PFSK-1 (cell line): ENCODE results near the gene PHF20.

Experiments
- FOXP2 ChIP-seq: optimal IDR thresholded peaks from 2 replicates; pipeline ENCODE3; 2011; ENCODE audit warnings: borderline replicate concordance, control low read depth, inconsistent platforms; ENCODE audit not compliant: insufficient read depth; ENCODE audit errors: extremely low read length, extremely low read depth
- POLR2AphosphoS5 ChIP-seq: IDR thresholded peaks from 2 replicates; pipeline ENCODE4 v1.6.1; 2012; ENCODE audit warnings: low read depth, mild to moderate bottlenecking, control low read depth, low read length, moderate library complexity
- SIN3A ChIP-seq: IDR thresholded peaks from 2 replicates; pipeline ENCODE4 v1.6.1; 2012; ENCODE audit warnings: mild to moderate bottlenecking, low read length, moderate library complexity, borderline replicate concordance; ENCODE audit not compliant: insufficient read depth
- TAF1 ChIP-seq: IDR thresholded peaks from 2 replicates; pipeline ENCODE4 v1.6.1; 2012; ENCODE audit warnings: low read length, control low read depth, borderline replicate concordance; ENCODE audit not compliant: insufficient read depth
- TF ChIP-seq, protein P1 (sequence below), 2 experiments: IDR thresholded peaks; 2 replicates each; pipeline versions ENCODE4 v1.6.1 to v1.8.0; 2011 to 2012; ENCODE audit warnings: low read depth in 2 of 2, low read length in 2 of 2, control low read depth in 1 of 2, inconsistent platforms in 1 of 2, mild to moderate bottlenecking in 1 of 2, moderate library complexity in 1 of 2; ENCODE audit not compliant: insufficient read depth in 1 of 2

Gene PHF20

DNA sequence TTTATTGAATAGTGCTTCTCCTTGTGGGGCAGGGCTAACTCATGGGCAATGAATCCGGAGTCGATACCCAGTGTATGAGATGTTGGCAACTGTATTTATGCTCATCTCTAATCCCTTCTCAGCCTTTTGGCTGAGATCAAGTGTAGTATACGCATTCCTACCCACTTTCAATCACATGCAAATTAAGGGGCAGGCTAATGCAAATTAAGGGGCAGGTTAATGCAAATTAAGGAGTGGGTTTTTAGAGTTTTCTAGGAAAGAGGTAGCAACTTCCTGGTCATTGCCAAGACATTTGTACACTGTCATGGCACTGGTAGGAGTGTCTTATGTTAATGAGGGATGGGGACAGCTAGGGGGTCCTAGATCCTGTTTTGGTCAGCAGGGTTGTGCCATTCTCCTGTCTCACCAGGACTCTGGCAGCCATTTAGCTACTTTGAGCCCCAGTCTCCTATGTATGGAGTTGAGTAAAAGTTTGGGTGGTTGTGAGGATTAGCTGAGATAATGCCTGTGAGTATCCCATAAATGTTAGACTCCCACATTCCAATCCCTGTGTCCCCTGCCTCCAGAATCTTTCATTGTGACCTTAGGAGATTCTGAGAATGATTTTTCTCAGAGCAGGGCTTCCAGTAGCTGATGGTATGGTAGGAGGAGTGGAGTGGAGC, 196.3 kb downstream of the PHF20 start, which contains the start of gene CNBD2:
Gene CNBD2, plus strand, starts transcription at position 612 of the 662 bp plus-strand sequence. CDS start 173 bp downstream, outside the sequence.
- TF ChIP-seq FOXP2: no peak
- TF ChIP-seq, protein P1, sequence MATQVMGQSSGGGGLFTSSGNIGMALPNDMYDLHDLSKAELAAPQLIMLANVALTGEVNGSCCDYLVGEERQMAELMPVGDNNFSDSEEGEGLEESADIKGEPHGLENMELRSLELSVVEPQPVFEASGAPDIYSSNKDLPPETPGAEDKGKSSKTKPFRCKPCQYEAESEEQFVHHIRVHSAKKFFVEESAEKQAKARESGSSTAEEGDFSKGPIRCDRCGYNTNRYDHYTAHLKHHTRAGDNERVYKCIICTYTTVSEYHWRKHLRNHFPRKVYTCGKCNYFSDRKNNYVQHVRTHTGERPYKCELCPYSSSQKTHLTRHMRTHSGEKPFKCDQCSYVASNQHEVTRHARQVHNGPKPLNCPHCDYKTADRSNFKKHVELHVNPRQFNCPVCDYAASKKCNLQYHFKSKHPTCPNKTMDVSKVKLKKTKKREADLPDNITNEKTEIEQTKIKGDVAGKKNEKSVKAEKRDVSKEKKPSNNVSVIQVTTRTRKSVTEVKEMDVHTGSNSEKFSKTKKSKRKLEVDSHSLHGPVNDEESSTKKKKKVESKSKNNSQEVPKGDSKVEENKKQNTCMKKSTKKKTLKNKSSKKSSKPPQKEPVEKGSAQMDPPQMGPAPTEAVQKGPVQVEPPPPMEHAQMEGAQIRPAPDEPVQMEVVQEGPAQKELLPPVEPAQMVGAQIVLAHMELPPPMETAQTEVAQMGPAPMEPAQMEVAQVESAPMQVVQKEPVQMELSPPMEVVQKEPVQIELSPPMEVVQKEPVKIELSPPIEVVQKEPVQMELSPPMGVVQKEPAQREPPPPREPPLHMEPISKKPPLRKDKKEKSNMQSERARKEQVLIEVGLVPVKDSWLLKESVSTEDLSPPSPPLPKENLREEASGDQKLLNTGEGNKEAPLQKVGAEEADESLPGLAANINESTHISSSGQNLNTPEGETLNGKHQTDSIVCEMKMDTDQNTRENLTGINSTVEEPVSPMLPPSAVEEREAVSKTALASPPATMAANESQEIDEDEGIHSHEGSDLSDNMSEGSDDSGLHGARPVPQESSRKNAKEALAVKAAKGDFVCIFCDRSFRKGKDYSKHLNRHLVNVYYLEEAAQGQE (IDR thresholded peaks at IDR 0.05; ENCODE audit: insufficient read depth in 1 of 2, low read depth in 2 of 2, low read length in 2 of 2): no peak
- TF ChIP-seq TAF1: no peak
- no peak for TF ChIP-seq SIN3A
- no peak for TF ChIP-seq POLR2AphosphoS5

DNA sequence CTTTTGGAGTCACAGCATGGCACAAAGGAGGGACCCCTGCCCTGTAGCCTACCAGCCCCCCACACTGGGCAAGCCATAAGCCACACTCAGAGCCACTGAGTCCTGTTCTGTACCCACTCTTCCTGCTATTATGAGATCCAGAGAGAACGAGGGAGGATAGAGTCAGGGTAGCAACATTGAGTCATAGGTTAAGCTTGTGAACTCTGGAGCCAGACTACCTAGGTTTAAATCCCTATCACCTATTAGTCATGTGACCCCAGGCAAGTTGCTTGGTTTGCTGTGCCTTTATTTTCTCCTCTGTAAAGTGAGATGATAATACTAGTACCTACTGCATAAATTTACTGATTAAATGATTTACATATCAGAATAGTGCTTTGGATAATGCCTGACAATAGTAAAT, 197.1 kb downstream of the PHF20 start:
- TF ChIP-seq, protein P1 (IDR thresholded peaks at IDR 0.05; ENCODE audit: insufficient read depth in 1 of 2, low read depth in 2 of 2, low read length in 2 of 2): no peak

DNA sequence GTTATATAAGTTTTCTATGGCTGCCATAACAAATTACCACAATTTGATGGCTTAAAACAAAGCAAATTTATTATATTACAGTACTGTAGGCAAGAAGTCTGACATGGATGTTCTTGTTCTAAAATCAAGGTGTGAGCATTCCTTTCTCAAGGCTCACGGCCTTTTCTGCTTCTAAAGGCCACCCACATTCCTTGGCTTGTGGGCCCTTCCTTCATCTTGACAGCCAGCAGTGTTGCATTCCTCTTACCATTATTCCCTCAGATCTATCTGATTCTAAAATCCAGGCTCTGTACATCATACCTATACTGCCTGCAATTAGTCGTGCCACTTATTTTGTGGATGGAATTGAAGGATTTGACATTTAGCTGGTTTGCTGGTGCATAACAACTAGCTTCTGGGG, 200.2 kb downstream of the PHF20 start:
- TF ChIP-seq SIN3A (no peak), FOXP2 (no peak), TAF1 (no peak), POLR2AphosphoS5 (no peak)
- TF ChIP-seq, protein P1 (IDR thresholded peaks at IDR 0.05; ENCODE audit: insufficient read depth in 1 of 2, low read depth in 2 of 2, low read length in 2 of 2): no peak

DNA sequence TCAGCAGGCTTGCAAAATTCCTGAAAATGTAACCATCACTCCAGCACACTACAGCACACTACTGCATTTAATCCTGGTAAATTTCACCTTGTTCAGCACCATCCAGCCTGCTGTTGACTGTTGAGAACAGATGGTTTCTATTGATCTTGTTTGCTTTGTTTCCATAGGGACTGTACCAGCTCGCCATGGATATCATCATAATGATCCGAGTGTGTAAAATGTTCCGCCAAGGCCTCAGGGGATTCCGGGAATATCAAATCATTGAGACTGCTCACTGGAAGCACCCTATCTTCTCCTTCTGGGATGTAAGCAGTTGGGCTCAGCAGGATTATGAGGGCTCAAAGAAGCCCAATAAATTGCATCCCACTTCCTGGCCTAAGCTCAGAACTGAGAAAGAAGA, 200.6 kb downstream of the PHF20 start:
- no peak for TF ChIP-seq TAF1
- TF ChIP-seq, protein P1 (IDR thresholded peaks at IDR 0.05; ENCODE audit: insufficient read depth in 1 of 2, low read depth in 2 of 2, low read length in 2 of 2): no peak
- TF ChIP-seq SIN3A: no peak

DNA sequence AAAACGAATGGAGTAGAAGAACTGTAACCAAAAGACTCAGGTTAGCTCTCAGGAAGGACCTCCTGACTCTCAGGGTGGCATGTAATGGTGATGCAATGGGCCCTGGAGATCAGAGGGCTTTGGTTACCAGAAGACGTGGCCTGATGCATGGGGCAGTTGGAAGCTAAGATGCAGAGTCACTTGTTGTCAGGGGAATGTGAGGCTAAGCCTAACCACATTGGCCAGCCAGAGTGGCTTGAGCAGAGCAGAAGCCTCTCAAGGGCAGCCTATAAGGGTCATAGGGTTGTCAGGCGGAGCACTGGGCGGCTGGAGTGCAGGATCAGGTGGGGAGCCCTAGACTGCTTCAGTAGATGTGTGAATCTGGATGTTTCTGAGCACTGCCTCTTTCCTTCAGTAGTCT, 202.4 kb downstream of the PHF20 start:
- TF ChIP-seq, protein P1 (IDR thresholded peaks at IDR 0.05; ENCODE audit: insufficient read depth in 1 of 2, low read depth in 2 of 2, low read length in 2 of 2): no peak
- TF ChIP-seq SIN3A: no peak
- TF ChIP-seq POLR2AphosphoS5: no peak
- no peak for TF ChIP-seq TAF1
- TF ChIP-seq FOXP2: no peak
